DOHH2 (cell line): ENCODE measurements around the gene SH3RF3.

Experiments used
- H3F3A ChIP-seq: fragments of 200-600 bp; sonication (generic), shearing (Covaris generic); 2 replicates; pipeline ENCODE4 v1.6.0; 2016; ENCODE audit warnings: antibody characterized with exemption, mild to moderate bottlenecking; ENCODE audit not compliant: control insufficient read depth, insufficient read depth
- H3K27ac ChIP-seq: fragments of 200-600 bp; sonication (generic); 2 replicates; pipeline ENCODE4 v1.5.1; 2014; ENCODE audit warnings: low read depth, mild to moderate bottlenecking, low read length, moderate library complexity
- H3K27me3 ChIP-seq: fragments of 200-600 bp; sonication (generic); 2 replicates; pipeline ENCODE4 v1.6.1; 2014; ENCODE audit warnings: mild to moderate bottlenecking, low read length, mixed read lengths; ENCODE audit not compliant: control insufficient read depth
- H3K36me3 ChIP-seq: fragments of 200-600 bp; sonication (generic); 2 replicates; pipeline ENCODE4 v1.6.1; 2014; ENCODE audit warnings: mild to moderate bottlenecking, low read length, moderate library complexity, mixed read lengths; ENCODE audit not compliant: control insufficient read depth
- H3K4me1 ChIP-seq: fragments of 200-600 bp; sonication (generic); 2 replicates; pipeline ENCODE4 v1.6.1; 2014; ENCODE audit warnings: mild to moderate bottlenecking, low read length, mixed read lengths; ENCODE audit not compliant: control insufficient read depth
- H3K4me2 ChIP-seq: fragments of 200-600 bp; sonication (generic); 2 replicates; pipeline ENCODE4 v1.6.0; 2014; ENCODE audit warnings: mild to moderate bottlenecking, low read length, moderate library complexity
- H3K4me3 ChIP-seq: fragments of 200-600 bp; sonication (generic); 2 replicates; pipeline ENCODE4 v1.5.1; 2014; ENCODE audit warnings: mild to moderate bottlenecking, low read length, mixed read lengths
- H3K79me2 ChIP-seq: fragments of 200-600 bp; sonication (generic); 2 replicates; pipeline ENCODE4 v1.6.1; 2014; ENCODE audit warnings: mild to moderate bottlenecking, low read length, mixed read lengths; ENCODE audit not compliant: control insufficient read depth
- H3K9me2 ChIP-seq: fragments of 200-600 bp; sonication (generic); replicated peaks from 2 replicates; pipeline ENCODE4 v1.6.1; 2014; ENCODE audit warnings: mild to moderate bottlenecking, low read length, mixed read lengths; ENCODE audit not compliant: control insufficient read depth
- H3K9me3 ChIP-seq: fragments of 200-600 bp; sonication (generic); 2 replicates; pipeline ENCODE4 v1.6.1; 2014; ENCODE audit warnings: antibody characterized with exemption, low read length, mixed read lengths; ENCODE audit not compliant: control insufficient read depth, insufficient read depth
- H4K20me1 ChIP-seq: fragments of 200-600 bp; sonication (generic); 2 replicates; pipeline ENCODE4 v1.6.0; 2014; ENCODE audit warnings: low read depth, mild to moderate bottlenecking, antibody characterized with exemption, low read length, moderate library complexity; ENCODE audit not compliant: control insufficient read depth, insufficient read depth
- EZH2phosphoT487 ChIP-seq: fragments of 200-600 bp; sonication (generic); IDR thresholded peaks from 2 replicates; pipeline ENCODE4 v1.6.1; 2017; ENCODE audit warnings: borderline replicate concordance, mild to moderate bottlenecking, antibody characterized with exemption, low read length, moderate library complexity, mixed read lengths
- TF ChIP-seq, protein P1 (sequence below): fragments of 200-600 bp; sonication (generic); IDR thresholded peaks from one replicate; pipeline ENCODE4 v1.5.1; 2014; ENCODE audit warnings: antibody characterized with exemption, mild to moderate bottlenecking, low read depth, low read length; ENCODE audit not compliant: poor library complexity, severe bottlenecking

SH3RF3 gene

DNA sequence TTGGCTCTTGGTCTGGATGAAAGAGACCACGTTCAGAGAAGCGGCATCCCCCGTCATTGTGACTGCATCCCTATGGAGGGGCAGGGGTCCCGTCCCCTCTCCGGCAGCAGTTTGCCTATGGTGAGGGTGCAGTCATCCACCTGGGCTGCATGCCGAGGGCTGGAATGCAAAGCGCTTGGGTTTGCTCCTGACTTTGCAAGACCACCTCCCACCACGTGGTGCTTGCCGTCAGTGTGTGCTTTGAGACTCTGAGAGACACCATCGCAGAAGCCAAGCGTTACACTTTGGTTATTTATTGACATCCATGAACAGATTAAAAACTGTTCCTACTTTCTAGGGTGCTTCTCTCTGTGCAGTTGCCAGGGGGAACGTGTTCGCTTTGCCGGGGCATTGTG lies 59.5 kb downstream of the SH3RF3 start:
- Histone ChIP-seq H3K36me3 (no peaks in the 10 kb centered on the region), H3K4me3 (no peak overlapping the region), H3K79me2 (no peaks in the 10 kb centered on the region), H3K27ac (no peak overlapping the region), H3F3A (no peaks in the 10 kb centered on the region), H3K9me3 (no peaks in the 10 kb centered on the region), H3K4me2 (no peak overlapping the region), H4K20me1 (no peaks in the 10 kb centered on the region), H3K4me1 (no peaks in the 10 kb centered on the region), H3K9me2 (no peaks in the 10 kb centered on the region), H3K27me3 (peaks cover 8% of the 10 kb centered on the region)
- TF ChIP-seq, protein P1, sequence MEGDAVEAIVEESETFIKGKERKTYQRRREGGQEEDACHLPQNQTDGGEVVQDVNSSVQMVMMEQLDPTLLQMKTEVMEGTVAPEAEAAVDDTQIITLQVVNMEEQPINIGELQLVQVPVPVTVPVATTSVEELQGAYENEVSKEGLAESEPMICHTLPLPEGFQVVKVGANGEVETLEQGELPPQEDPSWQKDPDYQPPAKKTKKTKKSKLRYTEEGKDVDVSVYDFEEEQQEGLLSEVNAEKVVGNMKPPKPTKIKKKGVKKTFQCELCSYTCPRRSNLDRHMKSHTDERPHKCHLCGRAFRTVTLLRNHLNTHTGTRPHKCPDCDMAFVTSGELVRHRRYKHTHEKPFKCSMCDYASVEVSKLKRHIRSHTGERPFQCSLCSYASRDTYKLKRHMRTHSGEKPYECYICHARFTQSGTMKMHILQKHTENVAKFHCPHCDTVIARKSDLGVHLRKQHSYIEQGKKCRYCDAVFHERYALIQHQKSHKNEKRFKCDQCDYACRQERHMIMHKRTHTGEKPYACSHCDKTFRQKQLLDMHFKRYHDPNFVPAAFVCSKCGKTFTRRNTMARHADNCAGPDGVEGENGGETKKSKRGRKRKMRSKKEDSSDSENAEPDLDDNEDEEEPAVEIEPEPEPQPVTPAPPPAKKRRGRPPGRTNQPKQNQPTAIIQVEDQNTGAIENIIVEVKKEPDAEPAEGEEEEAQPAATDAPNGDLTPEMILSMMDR: no peak
- TF ChIP-seq EZH2phosphoT487: no peak

DNA sequence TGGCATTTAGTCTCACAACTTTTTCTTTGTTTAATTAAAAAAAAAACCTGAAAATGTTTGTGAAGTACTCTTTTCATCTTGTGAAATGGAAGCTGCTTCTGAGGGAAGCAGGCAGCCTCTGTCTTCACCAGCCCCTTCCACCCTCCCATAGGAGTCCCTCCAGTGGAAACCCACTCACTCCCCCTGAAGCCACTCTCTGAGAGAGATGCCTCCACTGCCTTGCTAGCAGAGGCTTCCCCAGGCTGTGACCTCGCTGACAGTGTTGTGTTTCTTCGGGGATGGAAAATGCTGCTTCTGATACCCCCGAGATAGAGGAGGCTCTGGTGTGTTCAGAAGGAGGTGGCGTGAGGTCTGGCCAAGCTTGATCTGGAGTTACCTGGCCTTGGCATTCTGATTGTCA lies 59.9 kb downstream of the SH3RF3 start:
- TF ChIP-seq EZH2phosphoT487: no peak
- TF ChIP-seq, protein P1: no peak
- no peak overlapping the region for H3K4me3 ChIP-seq
- no peaks in the 10 kb centered on the region for H3K79me2 ChIP-seq
- no peaks in the 10 kb centered on the region for H3K9me3 ChIP-seq
- H3K4me2 ChIP-seq: no peak overlapping the region
- no peaks in the 10 kb centered on the region for H4K20me1 ChIP-seq
- no peaks in the 10 kb centered on the region for H3K36me3 ChIP-seq
- H3K27me3 ChIP-seq: peaks cover 13% of the 10 kb centered on the region
- H3K27ac ChIP-seq: no peak overlapping the region
- no peaks in the 10 kb centered on the region for H3F3A ChIP-seq
- no peaks in the 10 kb centered on the region for H3K4me1 ChIP-seq
- no peaks in the 10 kb centered on the region for H3K9me2 ChIP-seq

DNA sequence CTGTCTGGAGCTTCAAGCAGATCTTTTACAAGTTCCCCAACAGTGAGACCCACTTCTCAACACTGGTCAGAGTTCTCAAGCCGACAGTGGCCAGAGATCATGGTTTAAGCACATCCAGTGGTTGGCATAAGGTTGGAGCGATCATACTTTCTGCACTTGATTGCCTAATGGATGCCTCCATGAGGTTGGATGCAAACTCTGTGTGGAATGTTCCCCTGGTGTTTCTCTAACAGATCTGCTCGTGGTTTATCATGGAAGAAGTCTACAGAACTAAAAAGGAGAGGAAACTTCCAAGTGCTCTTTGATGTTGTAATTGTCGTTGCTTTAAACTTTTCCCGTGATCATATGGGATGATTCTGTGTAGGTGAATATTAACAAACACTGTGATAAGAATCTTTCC lies 60.7 kb downstream of the SH3RF3 start:
- Histone ChIP-seq H3K79me2 (no peaks in the 10 kb centered on the region), H3K27me3 (peaks cover 20% of the 10 kb centered on the region), H4K20me1 (no peaks in the 10 kb centered on the region), H3K27ac (no peak overlapping the region), H3F3A (no peaks in the 10 kb centered on the region), H3K36me3 (no peaks in the 10 kb centered on the region), H3K4me3 (no peak overlapping the region), H3K4me1 (0 out of 2 replicates have a peak, but pooled peaks cover 3% of the 10 kb centered on the region), H3K9me2 (no peaks in the 10 kb centered on the region), H3K9me3 (no peaks in the 10 kb centered on the region), H3K4me2 (no peak overlapping the region)
- TF ChIP-seq, protein P1: no peak
- TF ChIP-seq EZH2phosphoT487: no peak
